GM12801 (cell line): ENCODE data around the gene PAXIP1.

ENCODE experiments used
- TF ChIP-seq, protein P1 (sequence below): IDR thresholded peaks from one replicate; pipeline ENCODE4 v1.5.1; 2011; ENCODE audit warnings: control low read depth; ENCODE audit not compliant: insufficient read length; ENCODE audit errors: extremely low read depth

The PAXIP1 gene

DNA sequence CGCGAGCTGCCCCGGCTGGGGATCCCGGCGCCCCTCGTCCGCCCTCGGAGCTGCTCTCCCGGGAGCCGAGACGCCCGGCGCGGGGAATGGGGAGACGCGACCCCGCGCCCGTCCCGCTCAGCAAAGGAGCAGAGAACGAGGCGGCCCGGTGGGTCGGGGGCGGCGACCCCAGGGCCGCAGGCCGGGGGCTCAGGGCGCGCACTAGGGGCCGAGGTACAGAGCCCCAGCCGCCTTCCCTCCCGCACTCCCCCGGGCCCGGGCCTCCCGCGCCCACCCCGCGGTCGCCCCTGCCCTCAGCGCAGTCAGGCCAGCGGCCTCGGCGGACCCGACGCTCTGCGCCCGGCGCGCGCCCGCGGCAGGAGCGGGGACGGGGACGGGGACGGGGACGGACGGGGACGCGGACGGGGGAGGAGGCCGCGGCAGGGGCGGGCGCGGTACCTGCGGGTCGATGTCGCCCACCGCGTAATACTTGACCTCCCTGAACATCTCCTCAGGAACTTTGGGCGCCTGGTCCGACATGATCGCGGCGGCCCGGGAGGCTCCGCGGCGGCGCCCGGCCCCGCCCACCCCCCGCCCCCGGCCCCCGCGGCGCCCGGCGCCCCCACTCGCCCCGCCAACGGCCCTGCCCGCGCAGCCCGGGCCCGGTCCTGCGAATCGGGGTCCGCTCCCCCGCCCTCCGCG is 373 bp downstream of the PAXIP1 start:
- TF ChIP-seq, protein P1, sequence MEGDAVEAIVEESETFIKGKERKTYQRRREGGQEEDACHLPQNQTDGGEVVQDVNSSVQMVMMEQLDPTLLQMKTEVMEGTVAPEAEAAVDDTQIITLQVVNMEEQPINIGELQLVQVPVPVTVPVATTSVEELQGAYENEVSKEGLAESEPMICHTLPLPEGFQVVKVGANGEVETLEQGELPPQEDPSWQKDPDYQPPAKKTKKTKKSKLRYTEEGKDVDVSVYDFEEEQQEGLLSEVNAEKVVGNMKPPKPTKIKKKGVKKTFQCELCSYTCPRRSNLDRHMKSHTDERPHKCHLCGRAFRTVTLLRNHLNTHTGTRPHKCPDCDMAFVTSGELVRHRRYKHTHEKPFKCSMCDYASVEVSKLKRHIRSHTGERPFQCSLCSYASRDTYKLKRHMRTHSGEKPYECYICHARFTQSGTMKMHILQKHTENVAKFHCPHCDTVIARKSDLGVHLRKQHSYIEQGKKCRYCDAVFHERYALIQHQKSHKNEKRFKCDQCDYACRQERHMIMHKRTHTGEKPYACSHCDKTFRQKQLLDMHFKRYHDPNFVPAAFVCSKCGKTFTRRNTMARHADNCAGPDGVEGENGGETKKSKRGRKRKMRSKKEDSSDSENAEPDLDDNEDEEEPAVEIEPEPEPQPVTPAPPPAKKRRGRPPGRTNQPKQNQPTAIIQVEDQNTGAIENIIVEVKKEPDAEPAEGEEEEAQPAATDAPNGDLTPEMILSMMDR: no peak

GRCh38 chr7:155001756-155002410 is 1.0 kb downstream of the PAXIP1 start:
- TF ChIP-seq, protein P1: no peak

- TF ChIP-seq, protein P1: no peak
Observed at GRCh38 chr7:155000795-155001194, 2.1 kb downstream of the PAXIP1 start.

DNA sequence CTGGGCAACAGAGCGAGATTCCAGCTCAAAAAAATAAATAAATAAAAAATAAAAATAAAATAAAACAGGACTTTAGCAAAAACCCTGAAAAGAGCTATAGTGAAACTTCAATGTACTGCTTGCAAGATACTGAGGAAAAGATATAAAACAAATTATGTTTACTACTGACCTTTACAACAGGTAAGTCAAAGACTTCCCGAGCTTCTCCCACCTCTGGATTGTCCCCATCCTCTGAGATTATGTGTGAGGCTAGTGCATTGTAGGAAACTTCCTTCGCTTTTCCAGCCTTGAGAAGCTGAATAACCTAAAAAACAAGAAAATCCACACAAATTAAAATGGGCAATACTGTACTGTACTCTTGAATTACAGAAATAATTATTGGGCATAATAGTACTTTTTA is 4.4 kb downstream of the PAXIP1 start:
- TF ChIP-seq, protein P1: no peak

GRCh38 chr7:154997840-154998370 is 5.0 kb downstream of the PAXIP1 start:
- TF ChIP-seq, protein P1: no peak

GRCh38 chr7:154996756-154997155 is 6.2 kb downstream of the PAXIP1 start:
- TF ChIP-seq, protein P1: no peak

DNA sequence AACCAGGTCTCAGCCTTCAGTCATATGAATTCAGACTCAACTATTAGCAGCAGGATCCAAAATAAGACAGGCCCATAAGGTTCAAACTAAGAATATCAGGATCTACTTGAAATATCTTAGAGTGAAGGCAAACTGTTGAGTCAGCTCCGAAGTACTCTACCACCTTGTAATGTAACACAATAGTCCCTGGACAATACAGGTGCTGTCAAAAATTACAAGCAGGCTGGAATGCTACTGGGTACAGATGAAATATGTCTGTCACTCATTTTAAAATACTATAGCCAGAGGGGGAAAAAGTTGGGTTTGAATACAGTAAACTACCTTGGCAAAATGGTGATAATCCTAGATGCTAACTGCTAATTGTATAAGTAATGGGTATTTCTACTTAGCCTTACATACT is 6.8 kb downstream of the PAXIP1 start:
- TF ChIP-seq, protein P1: no peak
